HG03558 (cell line): ENCODE results near the gene PLN.

Source experiments
- ATAC-seq: cut with Tn5 transposase; IDR thresholded peaks from one replicate; pipeline ENCODE4 v1.9.1; 2021; ENCODE audit warnings: moderate number of reproducible peaks; ENCODE audit not compliant: unreplicated experiment; ENCODE audit errors: extremely low read depth

Gene PLN

GRCh38 chr6:118548136-118548535 lies at the start of gene PLN:
PLN (plus strand) TSS chr6:118548296; CDS start chr6:118558922, 10,626 bp downstream.
- ATAC-seq, result no peak

DNA sequence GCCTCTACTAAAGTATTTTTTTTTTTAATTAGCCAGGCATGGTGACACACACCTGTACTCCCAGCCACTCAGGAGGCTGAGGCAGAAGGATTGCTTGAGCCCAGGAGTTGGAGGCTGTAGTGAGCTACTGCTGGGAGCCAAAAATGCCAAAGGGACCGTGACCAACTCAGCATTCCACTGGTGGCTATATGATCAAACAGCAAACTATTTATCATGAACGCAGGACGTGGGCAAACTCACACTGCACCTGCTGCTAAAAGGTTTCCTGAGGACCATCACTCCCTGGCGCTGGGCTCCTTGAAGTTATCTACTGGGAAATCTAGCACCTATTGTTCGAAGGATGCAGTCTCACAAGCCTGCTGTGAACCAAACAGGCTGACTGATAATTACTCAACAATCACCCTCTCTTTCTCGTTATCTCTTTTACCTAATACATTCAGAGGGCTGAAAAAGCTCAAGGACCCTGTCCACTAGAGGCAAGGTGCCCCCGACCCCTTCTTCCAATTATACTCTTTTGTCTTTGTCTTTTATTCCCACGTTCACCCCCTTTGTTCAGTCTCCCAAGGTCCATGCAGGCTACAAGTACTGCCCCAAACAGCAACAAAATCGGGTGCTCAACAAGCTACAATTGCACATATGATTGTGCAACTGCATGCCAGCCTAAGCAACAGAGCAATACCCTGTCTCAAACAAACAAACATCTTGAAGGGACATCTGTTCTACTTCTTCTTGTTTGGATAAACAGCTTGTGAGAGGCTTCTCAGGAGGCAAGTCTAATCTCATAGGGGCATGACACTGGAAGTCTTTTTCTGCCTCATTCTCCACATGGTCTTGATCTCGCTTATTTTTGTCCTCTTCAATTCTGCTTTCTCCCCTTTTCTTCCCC lies 47.7 kb upstream of the PLN start:
- ATAC-seq, result no peak

- ATAC-seq, result no peak
Observed at GRCh38 chr6:118501099-118501498, 47.0 kb upstream of the PLN start.

DNA sequence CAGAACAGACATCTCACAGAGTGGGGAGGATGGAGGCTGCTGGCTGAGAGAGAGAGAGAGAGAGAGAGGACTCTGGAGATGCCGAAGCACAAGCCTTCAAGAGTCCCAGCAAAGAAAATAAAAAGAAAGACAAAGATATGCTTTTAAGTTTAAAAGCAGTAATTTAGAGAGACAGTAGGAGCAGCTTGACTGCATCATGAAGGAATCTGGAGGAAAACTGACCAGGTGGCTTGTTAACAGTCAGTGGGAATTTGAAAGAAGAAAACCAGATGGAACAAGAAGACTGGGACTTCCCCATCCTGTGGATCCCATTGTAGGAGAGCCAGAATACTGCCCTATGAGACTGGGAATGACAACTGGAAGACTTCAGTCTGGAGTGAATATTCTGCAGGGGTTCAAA lies 46.3 kb upstream of the PLN start:
- no peak for ATAC-seq

DNA sequence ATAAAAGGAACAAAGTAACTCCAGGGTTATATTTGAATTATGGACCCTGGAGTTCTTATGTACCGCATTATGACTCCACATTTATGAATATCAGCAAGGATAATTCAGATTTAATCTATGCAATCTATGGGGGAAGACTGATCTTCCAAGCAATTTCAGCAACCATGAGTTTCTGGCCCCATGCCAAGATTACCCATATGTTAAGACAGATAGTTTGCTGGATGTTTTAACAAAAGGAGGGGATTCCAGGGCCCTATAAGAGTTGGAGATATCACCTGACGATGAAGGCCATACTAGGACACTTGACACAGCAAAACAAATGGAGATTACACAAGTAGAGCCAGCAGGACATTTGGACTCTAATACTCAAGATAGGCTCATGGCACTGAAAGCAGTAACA lies 45.9 kb upstream of the PLN start:
- ATAC-seq, result no peak

DNA sequence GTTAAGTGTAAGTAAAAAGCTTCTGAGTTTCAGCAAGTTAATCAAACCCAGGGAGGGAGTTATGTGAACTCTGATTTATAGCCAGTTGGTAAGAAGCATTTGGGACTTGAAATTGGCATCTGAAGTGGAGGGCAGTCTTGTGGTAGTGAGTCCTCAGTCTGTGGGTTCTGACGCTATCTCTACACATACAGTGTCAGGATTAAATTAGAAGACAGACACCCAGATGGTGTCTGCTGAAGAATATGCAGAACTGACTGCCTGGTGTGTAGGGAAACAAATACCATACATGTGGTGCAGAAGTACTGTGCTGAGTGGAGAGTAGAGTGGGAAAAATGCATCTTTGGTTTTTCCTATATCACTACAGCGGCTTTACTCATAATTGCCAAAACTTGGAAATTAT lies 43.5 kb upstream of the PLN start:
- no peak for ATAC-seq

- no peak for ATAC-seq
Observed at GRCh38 chr6:118505656-118506055, 42.4 kb upstream of the PLN start.

DNA sequence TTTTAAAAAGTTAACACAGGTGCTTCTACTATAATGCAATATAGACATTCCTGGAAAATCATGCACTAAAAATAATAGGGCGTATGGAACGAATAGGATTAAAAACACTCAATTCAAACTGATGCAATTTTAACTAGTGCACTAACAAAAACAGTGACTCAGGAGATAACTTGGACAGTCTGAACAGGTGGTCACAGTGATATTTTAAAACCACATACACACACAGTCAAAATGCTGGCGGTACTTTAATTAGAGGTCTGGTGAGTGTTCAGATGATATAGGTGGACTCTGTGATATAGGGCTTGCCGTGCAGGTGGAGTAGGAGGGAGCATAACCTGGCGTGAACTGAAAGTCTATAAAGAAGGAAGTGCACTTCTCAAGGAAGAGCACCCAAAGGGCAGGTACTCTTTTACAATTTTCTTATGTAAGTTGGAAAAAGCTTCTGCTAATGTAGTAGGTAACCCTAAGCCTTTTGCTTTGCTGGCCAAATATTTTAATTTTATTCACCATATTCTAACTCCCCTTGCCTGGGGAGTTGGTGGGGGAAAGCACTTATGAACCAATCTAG lies 41.9 kb upstream of the PLN start:
- ATAC-seq, result no peak

- no peak for ATAC-seq
Observed at GRCh38 chr6:118507636-118508035, 40.5 kb upstream of the PLN start.

DNA sequence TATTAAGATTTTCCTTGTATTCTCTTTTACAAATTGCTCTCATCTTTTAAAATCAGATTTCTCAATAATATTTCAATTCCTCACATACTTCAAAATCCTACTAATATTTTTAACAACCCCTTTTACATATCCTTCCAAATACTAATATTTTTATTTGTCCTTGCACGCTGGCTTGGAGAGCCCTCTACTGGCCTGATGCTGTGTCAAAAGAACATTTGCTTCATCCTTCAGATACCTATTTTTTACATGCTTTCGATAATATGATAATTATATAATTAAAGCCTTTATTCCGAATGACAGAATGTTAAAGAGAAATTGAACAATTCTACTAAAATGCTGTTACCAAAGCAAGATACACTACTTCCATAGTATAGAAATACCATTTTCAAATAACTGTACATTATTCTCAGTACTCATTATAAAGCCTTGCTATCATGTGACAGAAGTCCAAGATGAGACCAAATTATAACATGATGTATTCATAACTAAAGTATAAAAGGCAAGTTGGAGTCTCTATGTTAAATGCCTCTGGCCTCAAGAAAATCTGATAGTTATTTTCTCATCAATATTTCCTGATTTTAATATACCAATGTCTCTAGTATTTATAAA lies 39.0 kb upstream of the PLN start:
- no peak for ATAC-seq

DNA sequence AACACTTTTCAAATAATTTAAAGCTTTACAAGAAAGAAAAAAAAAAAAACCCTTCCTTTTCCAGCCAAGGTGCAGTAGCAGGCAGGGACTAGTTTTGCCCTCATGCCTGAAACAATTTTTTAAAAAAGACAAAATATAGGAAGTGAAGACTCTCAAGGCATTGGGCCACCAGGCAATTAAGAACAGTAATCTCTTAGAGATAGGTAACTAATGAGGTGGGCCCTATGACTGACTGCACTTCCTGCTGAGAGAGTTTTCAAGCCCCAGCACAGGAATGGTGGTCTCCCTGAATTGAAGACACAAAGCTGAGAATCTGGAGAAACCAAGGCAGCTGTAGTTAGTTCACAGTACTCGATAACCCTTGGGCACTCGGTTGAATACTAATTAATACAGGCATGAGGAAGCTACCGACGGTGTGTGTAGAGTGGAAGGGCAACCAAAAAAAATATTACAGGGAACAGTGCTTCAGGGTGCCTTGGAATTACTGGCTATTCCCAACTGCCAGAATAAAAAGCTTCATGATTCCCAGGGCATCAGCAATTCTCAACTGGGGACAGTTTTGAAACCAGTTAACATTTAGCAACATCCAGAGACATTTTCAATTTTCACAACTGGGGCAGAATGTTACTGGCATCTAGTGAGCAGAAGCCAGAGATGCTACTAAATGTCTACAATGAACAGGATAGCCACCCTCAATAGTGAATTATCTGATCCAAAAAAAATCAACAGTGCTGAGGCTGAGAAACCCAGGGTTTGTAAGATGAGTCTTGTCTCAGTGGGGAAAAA lies 36.0 kb upstream of the PLN start:
- no peak for ATAC-seq

DNA sequence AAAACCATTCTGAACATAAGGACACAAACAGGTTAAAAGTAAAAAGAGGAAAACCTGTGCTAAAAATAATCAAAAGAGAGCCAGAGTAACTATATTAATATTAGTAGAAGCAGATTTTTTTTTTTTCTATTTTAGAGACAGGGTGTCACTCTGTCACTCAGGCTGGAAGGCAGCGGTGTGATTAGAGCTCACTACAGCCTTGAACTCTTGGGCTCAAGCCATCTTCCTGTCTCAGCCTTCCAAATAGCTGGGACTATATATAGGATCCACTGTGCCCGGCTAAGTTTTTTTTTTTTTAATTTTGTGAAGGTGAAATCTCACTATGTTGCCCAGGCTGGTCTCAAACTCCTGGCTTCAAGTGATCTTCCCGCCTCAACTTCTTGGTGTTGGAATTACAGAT lies 33.4 kb upstream of the PLN start:
- no peak for ATAC-seq

- no peak for ATAC-seq
Observed at GRCh38 chr6:118522422-118522821, 25.7 kb upstream of the PLN start.

DNA sequence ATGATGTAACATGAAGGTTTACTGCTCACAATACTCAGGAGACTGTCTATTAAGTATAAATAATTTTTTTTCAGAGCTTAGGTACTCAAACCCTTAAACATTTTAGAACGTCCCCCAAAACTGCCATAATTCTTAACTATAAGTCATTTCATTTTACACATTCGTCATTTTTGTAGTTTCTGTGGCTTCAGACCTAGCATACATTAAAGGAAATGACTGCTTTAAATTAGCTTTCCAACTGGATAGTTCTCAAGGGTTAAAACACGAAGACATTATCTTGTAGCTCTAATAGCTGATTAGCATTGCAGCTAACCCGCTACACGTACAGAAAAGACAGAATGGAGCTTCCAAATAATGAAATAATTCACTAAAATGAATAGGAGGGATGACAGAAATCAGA lies 24.9 kb upstream of the PLN start:
- ATAC-seq, result no peak

GRCh38 chr6:118524686-118525085 lies 23.4 kb upstream of the PLN start:
- no peak for ATAC-seq

DNA sequence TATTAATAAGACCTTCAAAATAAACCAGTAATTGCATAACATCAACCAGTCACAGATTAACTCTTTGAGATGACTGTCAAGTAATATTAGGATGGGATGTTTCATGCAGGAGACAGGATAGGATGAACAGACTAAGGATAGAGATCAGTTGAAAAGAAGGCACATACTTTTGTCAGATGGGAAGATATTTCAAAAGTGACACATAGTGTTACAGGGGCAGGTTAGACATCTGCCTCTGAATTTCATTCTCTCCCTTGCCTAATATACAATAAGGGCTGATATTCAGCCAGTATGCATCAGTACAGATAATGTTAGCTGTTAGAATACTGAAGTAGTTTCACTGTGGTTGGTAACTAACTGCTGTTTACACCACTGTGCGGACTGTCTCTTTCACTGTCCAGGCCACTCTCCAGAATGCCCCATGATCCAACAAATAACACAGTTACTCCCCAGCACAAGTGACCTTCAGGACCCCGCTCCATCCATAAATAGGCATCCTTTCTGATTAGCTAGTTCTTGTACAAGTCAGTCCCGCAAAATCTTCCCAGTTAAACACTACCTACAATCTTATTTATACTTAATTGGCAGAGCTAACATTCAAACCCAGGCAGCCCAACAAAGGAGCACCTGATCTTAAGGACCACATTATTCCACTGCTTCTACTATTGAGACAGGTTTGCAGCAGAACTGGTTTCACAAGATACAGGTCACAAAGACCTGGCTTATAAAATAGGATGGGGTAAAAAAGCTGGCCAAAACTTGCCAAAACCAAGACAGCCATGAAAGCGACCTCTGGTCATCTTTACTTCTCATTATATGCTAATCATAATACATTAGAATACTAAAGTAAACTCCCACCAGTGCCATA lies 21.9 kb upstream of the PLN start:
- ATAC-seq, result no peak

DNA sequence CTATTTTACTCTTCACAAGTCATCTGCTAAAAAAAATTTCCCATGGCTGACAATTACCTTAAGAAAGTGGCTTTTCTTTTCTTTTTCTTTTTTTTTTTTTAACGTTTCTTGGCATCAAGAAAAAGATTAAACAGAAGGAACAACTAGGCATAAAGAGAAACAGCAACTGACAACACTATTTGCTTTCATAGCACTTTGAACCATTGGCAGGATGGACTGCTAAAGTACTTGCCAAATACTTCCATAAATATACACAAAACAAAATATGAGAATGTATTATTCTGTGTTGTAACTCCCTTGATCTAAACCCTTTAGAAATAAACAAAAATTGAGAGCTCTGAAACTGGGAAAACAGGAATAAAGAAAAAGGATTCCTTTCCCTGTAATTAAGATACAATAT lies 20.0 kb upstream of the PLN start:
- ATAC-seq, result no peak

DNA sequence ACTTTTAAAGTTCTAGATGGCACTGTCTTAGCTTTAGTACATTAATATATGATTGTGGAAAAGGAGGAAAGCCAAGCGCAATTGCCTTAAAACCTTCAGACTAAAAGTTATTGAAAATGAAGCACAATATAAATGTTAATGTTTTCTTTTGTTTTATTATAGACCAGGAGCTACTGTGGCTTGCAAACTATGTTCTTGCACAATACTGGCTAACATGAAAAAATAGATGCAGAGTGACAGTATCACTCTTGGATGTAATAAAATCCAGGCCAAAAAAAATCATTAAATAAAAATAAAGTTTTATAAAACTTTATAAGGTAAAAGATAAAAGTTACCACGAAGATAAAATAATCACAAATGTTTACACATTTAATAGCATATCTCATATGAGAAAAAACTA lies 18.3 kb upstream of the PLN start:
- ATAC-seq, result no peak

GRCh38 chr6:118530942-118531341 lies 17.2 kb upstream of the PLN start:
- ATAC-seq, result no peak
